Measurements from ENCODE around the gene SYCE3. TPM values are rescaled to one million over a fixed set of nuclear protein-coding genes. Genes with fewer than 3 reads are reported as not detected.

The SYCE3 gene
- total RNA-seq, 1 donor from 2014 or later: not detected

DNA sequence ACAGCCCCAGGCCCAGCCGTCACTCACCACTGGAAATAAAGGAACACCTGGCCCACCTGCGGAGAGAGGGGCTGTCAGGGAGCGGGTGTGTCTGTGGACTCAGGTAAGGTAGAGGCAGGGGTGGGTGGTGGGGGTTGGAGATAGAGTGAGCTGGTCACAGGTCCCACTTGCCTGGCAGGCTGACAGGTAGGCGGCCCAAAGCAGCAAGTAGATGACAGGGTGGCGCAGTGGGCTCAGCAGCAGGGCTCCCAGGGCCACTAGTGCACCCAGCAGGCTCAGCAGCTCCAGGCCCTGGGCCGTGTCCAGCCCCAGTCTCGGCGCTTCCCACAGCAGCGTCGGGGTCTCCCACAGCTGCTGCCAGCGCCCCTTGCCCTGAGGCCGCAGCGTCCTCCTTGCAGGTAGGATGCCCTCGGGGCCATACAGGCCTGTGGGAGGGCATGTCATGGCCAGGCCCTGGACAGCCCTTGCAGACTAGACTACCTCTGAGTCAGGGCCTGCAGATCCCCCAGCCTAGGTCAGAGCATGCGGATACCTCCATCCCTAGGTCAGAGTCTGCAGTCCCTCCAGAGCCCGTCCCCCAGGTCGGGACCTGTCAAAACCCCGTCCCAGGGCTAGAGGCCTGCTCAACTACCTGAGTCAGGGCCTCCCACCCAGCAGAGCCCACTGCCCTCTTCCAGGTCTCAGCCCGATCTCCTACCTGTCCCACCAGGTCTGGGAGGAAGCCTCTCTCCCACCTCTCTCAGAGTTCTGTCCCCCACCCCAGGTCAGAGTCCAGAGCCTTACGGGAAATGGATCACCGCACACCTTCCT lies 55.9 kb downstream of the SYCE3 start:
- DNase-seq (ENCODE audit: extremely low spot score, unreplicated experiment): peak; percentile 71
- TF ChIP-seq, protein P1, sequence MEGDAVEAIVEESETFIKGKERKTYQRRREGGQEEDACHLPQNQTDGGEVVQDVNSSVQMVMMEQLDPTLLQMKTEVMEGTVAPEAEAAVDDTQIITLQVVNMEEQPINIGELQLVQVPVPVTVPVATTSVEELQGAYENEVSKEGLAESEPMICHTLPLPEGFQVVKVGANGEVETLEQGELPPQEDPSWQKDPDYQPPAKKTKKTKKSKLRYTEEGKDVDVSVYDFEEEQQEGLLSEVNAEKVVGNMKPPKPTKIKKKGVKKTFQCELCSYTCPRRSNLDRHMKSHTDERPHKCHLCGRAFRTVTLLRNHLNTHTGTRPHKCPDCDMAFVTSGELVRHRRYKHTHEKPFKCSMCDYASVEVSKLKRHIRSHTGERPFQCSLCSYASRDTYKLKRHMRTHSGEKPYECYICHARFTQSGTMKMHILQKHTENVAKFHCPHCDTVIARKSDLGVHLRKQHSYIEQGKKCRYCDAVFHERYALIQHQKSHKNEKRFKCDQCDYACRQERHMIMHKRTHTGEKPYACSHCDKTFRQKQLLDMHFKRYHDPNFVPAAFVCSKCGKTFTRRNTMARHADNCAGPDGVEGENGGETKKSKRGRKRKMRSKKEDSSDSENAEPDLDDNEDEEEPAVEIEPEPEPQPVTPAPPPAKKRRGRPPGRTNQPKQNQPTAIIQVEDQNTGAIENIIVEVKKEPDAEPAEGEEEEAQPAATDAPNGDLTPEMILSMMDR (conservative IDR thresholded peaks at IDR 0.05): no peak
- Mint-ChIP-seq H3K4me3 (peak overlapping the region; percentile 93), H3K36me3 (no peaks in the 10 kb centered on the region), H3K27me3 (no peaks in the 10 kb centered on the region), H3K27ac (peak overlapping the region; percentile 84), H3K9me3 (no peaks in the 10 kb centered on the region), H3K4me1 (ENCODE audit: unreplicated experiment) (peaks cover 9% of the 10 kb centered on the region)

DNA sequence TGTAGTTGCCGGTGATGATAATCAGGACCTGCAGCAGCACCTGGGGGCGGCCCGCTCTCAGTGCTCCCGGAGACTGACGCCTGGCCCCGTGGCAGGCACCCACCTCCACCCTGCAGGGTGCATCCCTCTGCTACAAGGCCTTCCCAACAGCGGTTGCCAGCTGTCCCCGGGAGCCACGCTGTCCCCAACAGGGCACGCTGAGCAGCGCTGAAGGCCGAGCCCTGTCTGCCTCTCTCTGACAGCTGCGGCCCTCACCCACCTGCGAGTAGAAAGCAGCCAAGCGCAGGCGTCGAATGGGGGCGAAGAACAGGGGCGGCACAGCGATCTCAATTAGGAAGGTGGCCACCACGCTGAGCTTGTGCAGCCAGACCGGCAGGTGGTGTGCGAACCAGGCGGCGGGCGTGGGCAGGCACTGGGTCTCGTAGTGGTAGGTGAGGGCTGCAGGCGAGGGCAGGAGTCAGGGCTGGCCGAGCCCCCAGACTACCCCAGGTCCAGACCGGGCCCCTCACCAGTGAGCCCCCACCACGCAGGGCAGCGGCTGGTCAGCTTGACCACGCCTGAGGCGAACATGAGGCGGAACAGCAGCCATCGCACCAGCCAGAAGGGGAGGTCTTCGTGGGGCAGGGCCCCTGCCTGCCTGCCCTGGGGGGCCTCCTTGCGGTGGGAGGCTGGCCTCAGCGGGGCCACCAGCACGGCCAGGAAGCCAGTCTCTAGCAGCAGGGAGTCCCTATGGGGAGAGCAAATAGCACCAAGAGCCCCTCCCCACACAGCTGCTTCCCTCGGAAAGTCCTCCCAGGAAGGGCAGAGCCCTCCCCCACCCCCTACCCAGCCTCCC lies 56.7 kb downstream of the SYCE3 start:
- peaks cover 9% of the 10 kb centered on the region for H3K4me1 Mint-ChIP-seq (ENCODE audit: unreplicated experiment)
- no peak overlapping the region for H3K27ac Mint-ChIP-seq
- no peaks in the 10 kb centered on the region for H3K36me3 Mint-ChIP-seq
- DNase-seq (ENCODE audit: extremely low spot score, unreplicated experiment): peak; percentile 67
- peak overlapping the region; percentile 93 for H3K4me3 Mint-ChIP-seq
- H3K9me3 Mint-ChIP-seq: no peaks in the 10 kb centered on the region
- H3K27me3 Mint-ChIP-seq: no peaks in the 10 kb centered on the region
- TF ChIP-seq, protein P1 (conservative IDR thresholded peaks at IDR 0.05): no peak

DNA sequence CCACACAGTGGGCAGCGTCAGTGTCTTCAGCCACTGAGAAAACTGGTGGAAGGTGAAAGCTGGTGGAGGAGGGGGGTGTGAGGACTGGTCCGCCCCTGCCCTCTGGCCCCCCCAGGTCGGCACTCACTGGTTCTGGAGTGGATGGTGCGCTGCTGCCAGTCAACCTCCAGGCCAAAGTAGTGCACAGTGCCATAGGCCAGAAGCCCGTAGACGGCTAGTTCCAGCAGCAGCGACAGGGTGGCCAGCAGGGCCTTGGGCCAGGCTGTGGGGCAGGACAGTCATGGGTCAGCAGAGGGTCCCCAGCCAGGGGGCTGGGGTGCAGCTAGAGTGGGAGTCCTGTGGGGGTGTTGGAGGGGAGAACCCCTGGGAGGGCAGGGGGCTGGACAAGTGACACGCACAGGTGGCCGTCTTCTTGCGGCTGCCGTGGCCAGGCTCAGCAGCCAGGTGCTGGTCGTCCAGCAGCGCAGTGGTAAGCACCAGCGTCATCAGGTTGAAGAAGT lies 57.4 kb downstream of the SYCE3 start:
- peaks cover 9% of the 10 kb centered on the region for H3K4me1 Mint-ChIP-seq (ENCODE audit: unreplicated experiment)
- no peak overlapping the region for H3K27ac Mint-ChIP-seq
- no peaks in the 10 kb centered on the region for H3K9me3 Mint-ChIP-seq
- no peaks in the 10 kb centered on the region for H3K36me3 Mint-ChIP-seq
- H3K27me3 Mint-ChIP-seq: no peaks in the 10 kb centered on the region
- TF ChIP-seq, protein P1 (conservative IDR thresholded peaks at IDR 0.05): no peak
- no peak overlapping the region for H3K4me3 Mint-ChIP-seq
- no peak for DNase-seq (ENCODE audit: extremely low spot score, unreplicated experiment)

DNA sequence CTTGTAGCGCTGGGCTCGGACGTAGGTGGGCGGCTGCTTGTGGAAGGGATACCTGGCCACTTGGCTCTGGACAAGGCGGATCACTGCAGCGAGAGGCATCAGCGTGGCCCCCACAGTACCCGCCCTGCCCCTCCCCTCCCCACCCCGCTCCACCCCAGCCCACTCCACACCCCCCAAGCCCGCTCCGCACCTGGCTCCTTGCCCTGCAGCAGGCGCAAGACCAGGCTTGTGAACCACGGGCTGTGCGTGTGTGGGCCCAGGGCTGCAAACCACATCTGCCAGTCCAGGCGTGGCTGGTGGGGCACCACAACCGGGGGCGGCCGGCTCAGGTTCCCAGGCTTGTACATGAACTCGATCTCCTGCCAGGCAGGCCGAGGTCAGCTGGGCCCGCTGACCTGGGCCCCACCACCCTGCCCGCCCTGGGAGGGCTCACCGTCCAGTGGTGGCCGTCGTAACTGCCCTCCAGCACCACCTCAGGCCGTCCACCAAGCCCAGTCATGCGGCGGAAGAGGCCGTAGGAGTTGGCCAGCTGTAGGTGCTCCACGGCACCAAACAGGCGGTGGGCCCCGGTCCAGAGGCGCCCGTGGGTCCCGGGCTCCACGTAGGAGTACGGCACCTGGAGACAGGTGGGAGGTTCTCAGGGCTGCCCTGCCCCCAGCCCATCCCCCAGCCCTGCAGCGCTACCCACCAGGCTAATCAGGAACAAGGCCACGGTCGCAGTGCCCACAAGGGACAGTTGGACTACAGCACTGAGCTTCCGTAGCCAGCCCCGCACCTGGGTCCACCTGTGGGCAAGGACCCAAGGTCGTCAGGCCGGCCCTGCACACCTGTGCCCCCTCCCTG lies 58.1 kb downstream of the SYCE3 start:
- Mint-ChIP-seq H3K4me3 (no peak overlapping the region), H3K36me3 (no peaks in the 10 kb centered on the region), H3K4me1 (ENCODE audit: unreplicated experiment) (peaks cover 8% of the 10 kb centered on the region), H3K27me3 (no peaks in the 10 kb centered on the region), H3K9me3 (no peaks in the 10 kb centered on the region), H3K27ac (no peak overlapping the region)
- TF ChIP-seq, protein P1 (conservative IDR thresholded peaks at IDR 0.05): no peak
- DNase-seq (ENCODE audit: extremely low spot score, unreplicated experiment): peak; percentile 70

DNA sequence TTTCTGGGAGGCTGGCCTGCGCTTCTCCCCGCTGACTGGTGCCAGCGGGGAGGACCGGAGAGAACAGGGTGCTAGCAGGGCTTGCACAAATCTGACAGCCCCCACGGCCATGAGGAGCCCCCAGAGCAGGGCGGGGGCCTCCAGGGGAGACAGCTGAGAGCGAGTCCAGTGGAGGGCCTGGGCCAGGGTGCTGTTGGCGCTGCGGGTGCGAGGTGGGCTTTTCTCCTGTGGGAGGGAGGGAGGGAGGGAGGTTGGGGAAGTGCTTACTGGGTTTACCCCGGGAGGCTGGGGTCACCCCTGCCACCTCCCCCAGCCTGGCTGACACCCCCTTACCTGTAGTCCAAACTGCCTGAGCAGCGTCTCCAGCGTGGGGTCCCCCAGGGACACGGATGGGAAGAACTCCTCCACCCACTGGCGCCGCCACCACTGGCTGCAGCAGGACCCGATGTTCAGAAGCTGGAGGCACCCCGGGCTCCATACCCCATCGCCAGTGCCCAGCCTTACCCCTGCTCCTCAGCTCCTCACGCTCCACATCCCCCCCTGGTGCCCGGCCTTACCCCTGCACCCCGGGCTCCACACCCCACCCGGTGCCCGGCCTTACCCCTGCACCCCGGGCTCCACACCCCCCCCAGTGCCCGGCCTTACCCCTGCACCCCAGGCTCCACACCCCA lies 59.1 kb downstream of the SYCE3 start:
- Mint-ChIP-seq H3K4me3 (no peak overlapping the region), H3K27ac (no peak overlapping the region), H3K4me1 (ENCODE audit: unreplicated experiment) (peaks cover 3% of the 10 kb centered on the region)

More for the DNA sequence above, 59.1 kb downstream of the SYCE3 start:
- Mint-ChIP-seq H3K27me3 (no peaks in the 10 kb centered on the region), H3K36me3 (no peaks in the 10 kb centered on the region), H3K9me3 (no peaks in the 10 kb centered on the region)
- TF ChIP-seq, protein P1 (conservative IDR thresholded peaks at IDR 0.05): no peak
- DNase-seq (ENCODE audit: extremely low spot score, unreplicated experiment): peak; percentile 67

Data from type B pancreatic cell (in vitro differentiated cells).